ENCODE measurements around the gene MRPL28. TPM values are rescaled to one million over a fixed set of nuclear protein-coding genes. Genes with fewer than 3 reads are reported as not detected.

MRPL28 gene
- total RNA-seq, 2 donors from 2014 or later, result 35.7 to 36.0 TPM

GRCh38 chr16:376817-377418 is 6.6 kb upstream of the MRPL28 start:
- no peak for DNase-seq (ENCODE audit: low spot score)
- intact Hi-C loops (cut with DNase I), result no loop called here

GRCh38 chr16:375927-376816 is 5.8 kb upstream of the MRPL28 start:
- no peak for DNase-seq (ENCODE audit: low spot score)
- intact Hi-C loops (cut with DNase I), result no loop called here

GRCh38 chr16:375212-375611 is 4.9 kb upstream of the MRPL28 start:
- intact Hi-C loops (cut with DNase I), result no loop called here
- DNase-seq (ENCODE audit: low spot score), result no peak

GRCh38 chr16:374616-374926 is 4.2 kb upstream of the MRPL28 start:
- intact Hi-C loops (cut with DNase I), result no loop called here
- DNase-seq (ENCODE audit: low spot score), result no peak

- intact Hi-C loops (cut with DNase I), result no loop called here
- peak; percentile 74 for DNase-seq (ENCODE audit: low spot score)
Measured at GRCh38 chr16:373848-374615, 3.7 kb upstream of the MRPL28 start.

GRCh38 chr16:373020-373598 is 2.8 kb upstream of the MRPL28 start:
- DNase-seq (ENCODE audit: low spot score), result no peak
- intact Hi-C loops (cut with DNase I), result no loop called here

- intact Hi-C loops (cut with DNase I), result no loop called here
- DNase-seq (ENCODE audit: low spot score), result no peak
Measured at GRCh38 chr16:372302-372983, 2.1 kb upstream of the MRPL28 start.

GRCh38 chr16:371515-372301 is 1.4 kb upstream of the MRPL28 start:
- intact Hi-C loops (cut with DNase I), result loop anchor here in 1 of 2 donors (1.0 kb wide), 1 partner anchor 36 kb away; no protein-coding TSS in a partner anchor
- no peak for DNase-seq (ENCODE audit: low spot score)

GRCh38 chr16:370979-371514 is 709 bp upstream of the MRPL28 start:
- no peak for DNase-seq (ENCODE audit: low spot score)
- intact Hi-C loops (cut with DNase I), result loop anchor here in 1 of 2 donors (1.0 kb wide), 1 partner anchor 36 kb away; no protein-coding TSS in a partner anchor

GRCh38 chr16:369866-370436 is 387 bp downstream of the MRPL28 start:
- intact Hi-C loops (cut with DNase I), result no loop called here
- peak; percentile 78 for DNase-seq (ENCODE audit: low spot score)

GRCh38 chr16:369275-369865 is 968 bp downstream of the MRPL28 start:
- DNase-seq (ENCODE audit: low spot score), result peak; percentile 79

GRCh38 chr16:368388-369158 is 1.8 kb downstream of the MRPL28 start:
- intact Hi-C loops (cut with DNase I), result no loop called here
- no peak for DNase-seq (ENCODE audit: low spot score)

More at GRCh38 chr16:369275-369865, 968 bp downstream of the MRPL28 start:
- intact Hi-C loops (cut with DNase I), result no loop called here

- intact Hi-C loops (cut with DNase I), result no loop called here
- DNase-seq (ENCODE audit: low spot score), result no peak
Measured at GRCh38 chr16:367333-367903, 2.9 kb downstream of the MRPL28 start.

GRCh38 chr16:366476-366875 is 3.9 kb downstream of the MRPL28 start:
- intact Hi-C loops (cut with DNase I), result no loop called here
- DNase-seq (ENCODE audit: low spot score), result no peak

- intact Hi-C loops (cut with DNase I), result no loop called here
- DNase-seq (ENCODE audit: low spot score), result no peak
Measured at GRCh38 chr16:364595-365491, 5.5 kb downstream of the MRPL28 start.
